ENCODE measurements around the gene SLC35F5. TPM values are rescaled to one million over a fixed set of nuclear protein-coding genes. Genes with fewer than 3 reads are reported as not detected.
"Not testable (repeated sequence)": the region's sequence is repeated elsewhere in the genome, so short reads cannot be mapped to it uniquely, and the experiment has no call there.

The SLC35F5 gene
- total RNA-seq, 1 donor from 2014 or later, result 58.3 TPM

DNA sequence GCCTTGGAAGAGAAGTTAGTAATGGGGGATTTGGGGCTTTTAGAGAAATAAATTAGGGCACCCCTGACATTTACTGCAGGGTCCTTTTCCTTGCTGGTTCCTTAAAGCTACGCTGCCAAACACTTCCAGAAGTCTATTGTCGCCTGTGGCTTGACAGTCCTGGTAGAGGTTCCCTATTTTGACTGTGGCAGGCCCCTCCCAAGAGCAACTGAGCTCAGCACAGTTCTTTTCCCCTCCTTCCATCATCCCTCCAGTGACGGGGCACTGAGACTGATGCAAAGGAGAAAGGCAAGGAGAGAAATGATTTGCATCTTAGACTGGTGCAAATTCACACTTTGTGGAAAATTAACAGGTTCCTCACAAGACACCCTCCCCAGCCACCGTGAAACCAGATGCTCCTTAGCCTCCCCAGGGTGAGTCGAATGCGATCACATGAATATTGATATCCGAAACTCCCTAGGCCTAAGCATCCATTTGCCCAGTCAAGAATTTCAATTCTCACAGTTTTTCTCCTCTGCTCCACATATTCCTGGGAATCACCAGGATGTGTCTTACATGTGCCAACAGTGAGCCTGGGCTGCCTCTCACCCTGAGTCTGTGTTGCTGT is 84.0 kb downstream of the SLC35F5 start:
- TF ChIP-seq, protein P1, sequence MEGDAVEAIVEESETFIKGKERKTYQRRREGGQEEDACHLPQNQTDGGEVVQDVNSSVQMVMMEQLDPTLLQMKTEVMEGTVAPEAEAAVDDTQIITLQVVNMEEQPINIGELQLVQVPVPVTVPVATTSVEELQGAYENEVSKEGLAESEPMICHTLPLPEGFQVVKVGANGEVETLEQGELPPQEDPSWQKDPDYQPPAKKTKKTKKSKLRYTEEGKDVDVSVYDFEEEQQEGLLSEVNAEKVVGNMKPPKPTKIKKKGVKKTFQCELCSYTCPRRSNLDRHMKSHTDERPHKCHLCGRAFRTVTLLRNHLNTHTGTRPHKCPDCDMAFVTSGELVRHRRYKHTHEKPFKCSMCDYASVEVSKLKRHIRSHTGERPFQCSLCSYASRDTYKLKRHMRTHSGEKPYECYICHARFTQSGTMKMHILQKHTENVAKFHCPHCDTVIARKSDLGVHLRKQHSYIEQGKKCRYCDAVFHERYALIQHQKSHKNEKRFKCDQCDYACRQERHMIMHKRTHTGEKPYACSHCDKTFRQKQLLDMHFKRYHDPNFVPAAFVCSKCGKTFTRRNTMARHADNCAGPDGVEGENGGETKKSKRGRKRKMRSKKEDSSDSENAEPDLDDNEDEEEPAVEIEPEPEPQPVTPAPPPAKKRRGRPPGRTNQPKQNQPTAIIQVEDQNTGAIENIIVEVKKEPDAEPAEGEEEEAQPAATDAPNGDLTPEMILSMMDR (conservative IDR thresholded peaks at IDR 0.05), result no peak
- H3K27me3 Mint-ChIP-seq, result peaks cover 7% of the 10 kb centered on the region
- no peak for DNase-seq (ENCODE audit: extremely low spot score, unreplicated experiment)
- H3K4me3 Mint-ChIP-seq, result no peak overlapping the region
- H3K9me3 Mint-ChIP-seq, result no peaks in the 10 kb centered on the region
- H3K36me3 Mint-ChIP-seq, result no peaks in the 10 kb centered on the region
- H3K4me1 Mint-ChIP-seq (ENCODE audit: unreplicated experiment), result no peaks in the 10 kb centered on the region
- no peak overlapping the region for H3K27ac Mint-ChIP-seq

DNA sequence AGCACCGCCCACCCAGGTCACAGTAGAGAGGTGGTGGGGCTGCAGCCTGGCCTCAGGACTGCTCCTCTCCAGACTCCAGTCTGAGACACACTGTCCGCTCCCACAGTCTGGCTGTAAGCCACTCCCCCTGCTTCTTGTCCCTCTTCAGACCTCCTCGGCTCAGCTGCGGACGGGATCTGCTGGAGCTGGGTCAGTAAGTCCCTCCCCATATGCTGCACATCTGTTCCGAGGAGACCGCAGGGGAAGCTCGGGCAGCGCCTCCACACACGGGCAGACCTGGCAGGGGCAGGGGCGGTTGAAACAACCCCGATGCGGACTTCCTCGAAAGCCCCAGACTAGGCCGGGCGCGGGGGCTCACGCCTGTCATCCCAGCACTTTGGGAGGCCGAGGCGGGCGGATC is 87.4 kb downstream of the SLC35F5 start:
- not testable (repeated sequence) for DNase-seq (ENCODE audit: extremely low spot score, unreplicated experiment); H3K27me3 Mint-ChIP-seq; H3K4me1 Mint-ChIP-seq (ENCODE audit: unreplicated experiment); H3K36me3 Mint-ChIP-seq; H3K4me3 Mint-ChIP-seq; H3K9me3 Mint-ChIP-seq; H3K27ac Mint-ChIP-seq

DNA sequence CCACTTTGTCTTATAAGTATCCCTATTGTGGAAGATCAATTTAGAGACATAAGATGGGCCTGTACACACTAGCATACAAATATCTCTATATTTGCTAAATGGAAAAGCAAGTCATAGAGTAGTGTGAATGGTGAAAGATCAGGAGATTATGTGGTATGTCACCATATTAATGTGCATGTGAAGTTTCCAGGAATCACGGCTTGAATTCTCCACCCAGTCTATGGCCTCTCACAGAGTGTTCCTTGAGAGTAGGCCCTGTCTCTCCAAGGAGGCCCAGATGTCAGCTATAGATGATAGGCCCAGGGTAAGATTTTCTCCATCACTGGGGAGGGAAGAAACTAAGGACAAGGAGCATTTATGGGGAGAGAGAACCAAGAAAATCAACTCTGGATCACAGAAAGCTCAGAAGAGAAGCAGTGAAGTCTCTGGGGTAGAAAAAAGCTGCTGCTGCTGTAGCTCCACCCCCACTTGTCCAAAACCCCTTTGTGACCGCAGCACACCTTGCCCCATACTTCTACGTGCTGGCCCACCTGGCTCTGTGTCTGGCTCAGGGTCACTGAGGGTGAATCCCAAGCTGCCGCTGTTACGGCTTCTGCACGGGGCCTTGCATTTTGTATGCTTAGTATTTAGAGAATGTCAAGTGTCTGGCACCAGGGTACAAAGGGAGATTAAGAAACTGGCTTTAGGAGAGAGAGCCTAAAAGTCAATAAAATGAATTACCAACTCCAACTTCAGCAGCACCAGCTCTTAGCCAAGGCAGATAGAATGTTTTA is 91.5 kb downstream of the SLC35F5 start:
- DNase-seq (ENCODE audit: extremely low spot score, unreplicated experiment); H3K36me3 Mint-ChIP-seq; H3K9me3 Mint-ChIP-seq; H3K27ac Mint-ChIP-seq; H3K4me1 Mint-ChIP-seq (ENCODE audit: unreplicated experiment); H3K27me3 Mint-ChIP-seq; H3K4me3 Mint-ChIP-seq: not testable (repeated sequence)

DNA sequence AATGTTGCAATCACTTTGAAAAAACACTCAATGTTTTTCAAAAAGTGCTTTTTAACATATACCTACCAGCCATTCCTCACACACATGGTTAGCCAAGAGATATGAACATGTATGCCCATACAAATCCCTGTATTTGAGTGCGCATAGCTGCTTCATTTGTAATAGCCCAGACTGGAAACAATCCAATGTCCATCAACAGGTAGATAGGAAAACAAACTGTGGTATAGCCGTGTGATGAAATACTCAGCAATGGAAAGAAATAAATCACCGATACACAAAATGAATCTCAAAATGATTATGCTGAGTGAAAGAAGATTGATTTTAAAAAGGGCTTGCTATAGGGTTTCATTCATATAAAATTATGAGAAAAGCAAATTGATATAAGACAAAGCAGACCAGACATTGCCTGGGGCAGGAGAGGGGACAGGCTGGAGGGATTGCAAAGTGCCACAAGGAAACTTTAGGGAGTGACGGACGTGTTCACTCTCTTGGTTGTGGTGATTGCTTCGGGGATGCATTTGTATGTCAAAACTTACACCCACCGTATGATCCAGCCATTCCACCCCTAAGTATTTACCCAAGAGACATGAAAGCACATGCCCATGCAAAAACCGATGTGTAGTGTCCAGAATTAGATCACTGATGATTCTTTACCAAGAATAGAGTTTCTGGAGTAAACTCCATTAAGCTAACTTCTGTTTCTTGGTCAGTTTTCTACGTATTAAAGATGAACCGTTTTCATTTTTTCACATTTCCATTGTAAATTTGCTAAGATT is 93.0 kb downstream of the SLC35F5 start:
- not testable (repeated sequence) for H3K9me3 Mint-ChIP-seq; DNase-seq (ENCODE audit: extremely low spot score, unreplicated experiment); H3K27me3 Mint-ChIP-seq; H3K4me1 Mint-ChIP-seq (ENCODE audit: unreplicated experiment); H3K4me3 Mint-ChIP-seq; H3K27ac Mint-ChIP-seq; H3K36me3 Mint-ChIP-seq

Small RNA genes lying within 50 kb of the gene (microRNA-seq; reads per million reads assigned to microRNA genes)
- gene MIR4782, result not detected

Other genes starting within 250 kb of the SLC35F5 start
- gene RABL2A, start 129.4 kb downstream of the SLC35F5 start, total RNA-seq (ENCODE audit: low replicate concordance), result 30.7 and 47.0 TPM in 2 replicates
- 175 and 217 TPM in 2 replicates for gene ACTR3, start 133.4 kb upstream of the SLC35F5 start, total RNA-seq (ENCODE audit: low replicate concordance)